ENCODE measurements around the gene DERL2. TPM values are rescaled to one million over a fixed set of nuclear protein-coding genes. Genes with fewer than 3 reads are reported as not detected.
A peak's percentile ranks its signal among the peaks of the same experiment; 100 is the strongest.

DERL2 gene
- 10 to 100 TPM; 22.0 to 30.6 (median 23.4) TPM for total RNA-seq

DNA sequence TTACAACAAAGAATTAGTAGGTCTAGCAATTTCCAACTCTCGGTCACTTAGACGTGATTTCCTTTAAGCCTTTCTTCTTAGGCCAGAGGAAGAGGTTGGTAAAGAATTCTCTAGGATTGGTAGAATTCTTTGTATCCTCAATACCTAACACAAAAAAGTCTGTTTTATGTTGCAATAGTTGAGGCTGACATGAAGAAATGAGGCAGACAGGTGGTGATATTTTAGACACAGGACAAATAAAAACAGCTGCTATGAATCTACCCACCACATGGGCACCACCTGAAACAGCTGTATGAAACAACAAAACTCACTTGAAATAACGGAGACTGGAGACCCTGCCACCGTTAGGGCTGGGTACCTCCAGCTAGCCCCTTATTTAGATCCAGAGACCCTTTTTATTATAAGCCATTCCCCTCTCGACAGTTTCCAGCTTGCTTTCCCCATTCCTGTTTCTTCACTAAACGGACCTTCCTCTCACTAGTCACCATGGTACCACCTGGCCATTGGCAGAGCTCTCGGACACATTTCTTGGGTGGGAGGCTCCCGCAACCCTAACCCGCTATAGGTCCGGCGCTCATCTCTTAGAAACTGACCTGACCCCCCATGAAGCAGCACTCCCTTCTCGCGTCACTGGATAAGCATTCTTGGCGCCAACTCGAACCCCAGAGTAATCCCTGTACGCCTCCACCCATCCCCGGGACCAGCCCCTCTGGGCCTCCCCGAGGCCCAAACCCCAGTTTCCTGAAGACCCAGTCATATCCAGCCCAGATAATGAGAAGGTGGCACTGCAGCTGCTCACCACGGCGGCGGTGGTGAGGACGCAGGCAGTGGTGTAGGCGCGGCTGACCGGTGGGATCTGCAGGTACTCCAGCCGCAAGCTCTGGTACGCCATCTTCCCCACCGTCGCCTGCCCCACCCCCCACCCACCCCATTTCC, at the start of gene DERL2:
TSS of gene DERL2 (minus strand) at position 909 of the 936 bp plus-strand sequence. CDS start at position 892, 17 bp downstream.
- DNase-seq (ENCODE audit: low spot score in 2 of 2) = no peak
- Histone ChIP-seq H3K36me3 (peaks cover 0 to 58% (median 21%) of the 10 kb centered on the region in 3 donors), H3K4me1 (peaks cover 0 to 43% (median 22%) of the 10 kb centered on the region in 4 donors), H3K27ac (peak within 1 kb of the TSS; percentile 98 to 100 (median 98)), H3K9me3 (no peaks in the 10 kb centered on the region), H3K27me3 (no peaks in the 10 kb centered on the region), H3K4me3 (peak within 1 kb of the TSS; percentile 86 to 98 (median 95))
- TF ChIP-seq, protein P1, sequence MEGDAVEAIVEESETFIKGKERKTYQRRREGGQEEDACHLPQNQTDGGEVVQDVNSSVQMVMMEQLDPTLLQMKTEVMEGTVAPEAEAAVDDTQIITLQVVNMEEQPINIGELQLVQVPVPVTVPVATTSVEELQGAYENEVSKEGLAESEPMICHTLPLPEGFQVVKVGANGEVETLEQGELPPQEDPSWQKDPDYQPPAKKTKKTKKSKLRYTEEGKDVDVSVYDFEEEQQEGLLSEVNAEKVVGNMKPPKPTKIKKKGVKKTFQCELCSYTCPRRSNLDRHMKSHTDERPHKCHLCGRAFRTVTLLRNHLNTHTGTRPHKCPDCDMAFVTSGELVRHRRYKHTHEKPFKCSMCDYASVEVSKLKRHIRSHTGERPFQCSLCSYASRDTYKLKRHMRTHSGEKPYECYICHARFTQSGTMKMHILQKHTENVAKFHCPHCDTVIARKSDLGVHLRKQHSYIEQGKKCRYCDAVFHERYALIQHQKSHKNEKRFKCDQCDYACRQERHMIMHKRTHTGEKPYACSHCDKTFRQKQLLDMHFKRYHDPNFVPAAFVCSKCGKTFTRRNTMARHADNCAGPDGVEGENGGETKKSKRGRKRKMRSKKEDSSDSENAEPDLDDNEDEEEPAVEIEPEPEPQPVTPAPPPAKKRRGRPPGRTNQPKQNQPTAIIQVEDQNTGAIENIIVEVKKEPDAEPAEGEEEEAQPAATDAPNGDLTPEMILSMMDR (IDR thresholded peaks at IDR 0.05) = no peak
- TF ChIP-seq POLR2A (IDR thresholded peaks at IDR 0.05) (peak; percentile 26 to 28), EP300 (IDR thresholded peaks at IDR 0.05) (no peak)
- 5 to 6% methylated on average over 26 to 29 of the region's 29 CpGs for WGBS, 2 donors

DNA sequence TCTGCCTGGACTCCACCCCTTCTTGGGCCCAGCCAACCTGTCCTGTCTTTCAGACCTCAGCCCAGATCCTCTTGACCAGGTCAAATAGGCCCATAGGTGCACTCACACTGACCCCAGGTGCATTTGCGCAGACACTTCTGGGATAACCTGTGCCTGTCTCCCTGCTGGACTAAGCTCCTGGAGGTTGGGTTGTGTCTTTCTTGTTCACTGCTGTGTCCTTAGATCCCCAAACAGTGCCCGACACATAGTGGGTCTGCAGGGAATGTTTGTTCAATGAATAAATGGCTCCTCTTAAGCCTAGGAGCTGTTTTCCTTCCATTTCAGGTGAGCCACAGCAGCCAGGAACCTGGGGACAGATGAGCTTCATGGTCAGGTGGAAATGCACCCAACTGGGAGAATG, 49.5 kb upstream of the DERL2 start:
- Histone ChIP-seq H3K4me3 (no peak overlapping the region), H3K4me1 (no peaks in the 10 kb centered on the region), H3K27ac (no peak overlapping the region), H3K9me3 (no peaks in the 10 kb centered on the region), H3K36me3 (peaks cover 0 to 27% (median 0%) of the 10 kb centered on the region in 3 donors), H3K27me3 (no peaks in the 10 kb centered on the region)
- TF ChIP-seq, protein P1 (IDR thresholded peaks at IDR 0.05) = no peak
- TF ChIP-seq EP300 (IDR thresholded peaks at IDR 0.05) = no peak
- no peak for TF ChIP-seq POLR2A (IDR thresholded peaks at IDR 0.05)
- WGBS, 2 donors = 94 to 100% methylated on average over 2 of the region's 2 CpGs
- no peak for DNase-seq (ENCODE audit: low spot score in 2 of 2)

GRCh38 chr17:5533486-5534315, 47.7 kb upstream of the DERL2 start:
- H3K4me1 ChIP-seq = no peaks in the 10 kb centered on the region
- no peak overlapping the region for H3K4me3 ChIP-seq
- H3K27ac ChIP-seq = no peak overlapping the region
- H3K9me3 ChIP-seq = no peaks in the 10 kb centered on the region
- peaks cover 0 to 21% (median 0%) of the 10 kb centered on the region in 3 donors for H3K36me3 ChIP-seq
- TF ChIP-seq, protein P1 (IDR thresholded peaks at IDR 0.05) = no peak
- no peak for TF ChIP-seq POLR2A (IDR thresholded peaks at IDR 0.05)
- TF ChIP-seq EP300 (IDR thresholded peaks at IDR 0.05) = no peak
- no peak for DNase-seq (ENCODE audit: low spot score in 2 of 2)
- H3K27me3 ChIP-seq = no peaks in the 10 kb centered on the region
- WGBS, 2 donors = 79 to 81% methylated on average over 18 of the region's 18 CpGs

DNA sequence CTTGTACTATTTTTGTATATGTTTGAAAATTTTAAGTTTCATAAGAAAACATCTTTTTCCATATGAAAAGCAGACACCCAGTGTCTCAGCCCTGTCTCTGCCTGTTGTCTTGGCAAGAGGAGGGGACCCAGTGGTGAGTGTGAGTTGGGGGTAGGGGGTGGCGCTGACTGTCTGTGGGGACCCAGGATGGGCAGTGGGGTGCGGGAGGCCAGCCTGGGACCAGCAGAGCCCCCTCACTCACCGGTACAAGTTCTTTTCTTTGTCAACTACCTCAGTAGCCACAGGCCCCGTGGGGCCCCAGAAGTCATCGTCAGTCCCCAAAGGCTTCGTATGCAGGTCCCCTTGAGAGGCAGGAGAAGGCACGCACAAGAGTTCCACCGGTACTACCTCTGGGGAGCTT, 46.6 kb upstream of the DERL2 start:
- WGBS, 2 donors = 79 to 84% methylated on average over 8 of the region's 8 CpGs
- TF ChIP-seq POLR2A (IDR thresholded peaks at IDR 0.05) = no peak
- TF ChIP-seq, protein P1 (IDR thresholded peaks at IDR 0.05) = no peak
- TF ChIP-seq EP300 (IDR thresholded peaks at IDR 0.05) = no peak
- H3K36me3 ChIP-seq = peaks cover 0 to 16% (median 0%) of the 10 kb centered on the region in 3 donors

More for the DNA sequence above, 46.6 kb upstream of the DERL2 start:
- H3K27me3 ChIP-seq = no peaks in the 10 kb centered on the region
- DNase-seq (ENCODE audit: low spot score in 2 of 2) = no peak
- H3K4me3 ChIP-seq = no peak overlapping the region
- H3K4me1 ChIP-seq = peaks cover 0 to under 1% (median under 1%) of the 10 kb centered on the region in 4 donors
- no peaks in the 10 kb centered on the region for H3K9me3 ChIP-seq
- no peak overlapping the region for H3K27ac ChIP-seq
